AG20443 (cell line): ENCODE results near the gene DGCR6.
"Not testable (repeated sequence)": the region's sequence is repeated elsewhere in the genome, so short reads cannot be mapped to it uniquely, and the experiment has no call there.

Source experiments
- DNase-seq: peaks from one replicate; pipeline ENCODE4 v3.0.0; 2012; ENCODE audit warnings: low spot score, mixed read lengths

DGCR6 gene

DNA sequence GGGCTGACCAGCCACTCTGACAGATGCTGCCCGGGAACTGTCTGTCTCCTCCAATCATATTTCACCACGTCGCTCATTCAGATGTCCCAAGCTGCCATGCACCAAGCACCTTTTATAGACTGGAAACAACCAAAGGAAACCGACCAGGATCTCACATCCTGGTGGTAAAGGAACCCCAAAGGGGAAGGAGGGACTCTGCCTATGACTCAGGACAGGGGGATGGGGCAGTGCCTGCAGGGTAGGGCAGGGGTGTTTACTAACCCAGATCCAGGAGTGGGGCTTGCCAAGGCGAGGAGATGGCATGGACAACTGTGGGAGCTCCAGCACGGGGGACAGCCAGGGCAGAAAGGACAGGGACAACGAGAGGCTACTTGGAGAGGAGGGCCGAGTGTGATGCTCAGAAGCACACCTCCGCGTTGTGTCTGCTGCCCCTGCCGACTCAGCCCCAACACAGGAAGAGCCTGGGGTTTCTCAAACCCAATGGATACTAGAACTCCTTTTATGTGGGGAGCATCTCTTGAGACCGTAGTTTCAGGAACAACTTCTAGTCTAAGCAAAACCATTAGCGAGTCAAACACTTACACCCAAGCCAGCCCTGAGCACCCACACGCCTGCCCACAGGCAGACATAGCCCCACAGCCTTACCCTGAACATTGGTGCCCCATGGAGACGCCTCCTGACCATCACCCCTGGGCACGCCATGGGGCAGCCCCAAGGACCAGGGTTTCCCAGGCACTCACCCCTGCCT is 26.0 kb downstream of the DGCR6 start:
- no peak for DNase-seq

DNA sequence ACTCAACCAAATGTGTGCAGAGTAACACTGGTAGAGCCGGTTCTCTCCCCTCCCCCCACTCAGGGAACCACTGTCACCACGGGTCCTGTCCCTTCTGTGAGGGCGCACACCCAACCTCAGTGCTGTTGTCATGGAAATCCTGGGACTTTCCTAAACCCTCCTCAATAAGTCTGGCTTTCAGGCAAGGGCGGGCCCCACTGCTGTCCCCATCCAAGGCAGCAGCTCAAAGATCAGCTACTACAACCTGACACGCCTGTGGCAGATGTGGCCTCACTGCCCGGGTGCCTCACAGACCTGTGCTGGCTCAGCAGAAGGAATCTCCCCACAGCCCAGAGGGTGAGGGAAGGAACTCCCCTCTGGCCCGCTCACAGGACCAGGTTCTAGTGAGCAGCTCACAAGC is 27.8 kb downstream of the DGCR6 start:
- no peak for DNase-seq

DNA sequence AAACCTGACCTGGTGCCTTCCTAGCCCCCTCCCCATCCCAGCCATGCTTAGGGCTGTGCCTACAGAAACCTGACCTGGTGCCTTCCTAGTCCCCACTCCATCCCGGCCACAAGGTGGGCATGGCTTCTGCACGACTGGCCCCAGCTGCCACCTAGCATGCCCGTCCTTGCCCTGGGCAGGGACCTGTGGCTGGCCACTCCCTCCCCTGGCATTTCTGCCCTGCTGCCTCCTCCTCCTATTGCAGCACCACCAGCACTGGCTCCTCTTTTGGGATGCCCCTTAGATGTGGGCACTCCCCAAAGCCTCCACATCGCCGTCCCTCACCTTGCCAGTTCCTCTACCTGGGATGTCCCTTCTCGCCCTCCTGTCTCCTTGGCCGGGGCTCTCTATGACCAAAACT is 28.6 kb downstream of the DGCR6 start:
- DNase-seq = not testable (repeated sequence)

DNA sequence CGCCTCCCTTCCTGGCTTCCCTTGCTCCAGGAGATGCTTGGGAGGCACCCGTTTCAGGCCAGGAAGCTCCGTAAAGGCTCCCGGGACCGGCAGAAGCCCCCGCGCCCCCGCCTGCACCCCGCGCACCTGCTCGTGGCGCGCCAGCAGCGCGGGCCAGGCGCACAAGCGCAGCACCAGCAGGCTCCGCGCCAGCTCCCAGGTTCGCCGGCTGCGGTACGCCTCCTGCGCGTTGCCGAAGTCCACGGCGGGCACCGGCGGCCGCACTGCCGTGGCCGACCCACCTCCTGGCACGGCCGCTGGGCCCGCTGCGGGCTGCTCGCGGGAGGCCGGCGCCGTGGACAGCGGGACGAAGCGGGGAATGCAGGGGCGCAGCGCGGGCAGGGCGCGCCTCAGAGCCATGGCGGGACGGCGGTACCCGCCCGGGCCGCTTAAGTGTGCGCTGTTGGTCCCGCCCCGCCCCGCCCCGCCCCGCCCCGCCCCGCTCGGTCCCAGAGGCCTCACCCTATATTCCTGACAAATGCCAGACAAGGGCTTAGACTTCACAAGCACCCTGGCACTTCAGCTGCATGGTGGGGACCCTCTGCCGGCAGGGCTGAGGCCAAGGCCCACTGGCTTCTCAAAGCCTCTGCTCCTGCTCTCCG is 29.9 kb downstream of the DGCR6 start, which contains the start of gene PRODH:
PRODH (minus strand) TSS at position 405 of the 641 bp plus-strand sequence; CDS start at position 399, 6 bp downstream.
- no peak for DNase-seq

DNA sequence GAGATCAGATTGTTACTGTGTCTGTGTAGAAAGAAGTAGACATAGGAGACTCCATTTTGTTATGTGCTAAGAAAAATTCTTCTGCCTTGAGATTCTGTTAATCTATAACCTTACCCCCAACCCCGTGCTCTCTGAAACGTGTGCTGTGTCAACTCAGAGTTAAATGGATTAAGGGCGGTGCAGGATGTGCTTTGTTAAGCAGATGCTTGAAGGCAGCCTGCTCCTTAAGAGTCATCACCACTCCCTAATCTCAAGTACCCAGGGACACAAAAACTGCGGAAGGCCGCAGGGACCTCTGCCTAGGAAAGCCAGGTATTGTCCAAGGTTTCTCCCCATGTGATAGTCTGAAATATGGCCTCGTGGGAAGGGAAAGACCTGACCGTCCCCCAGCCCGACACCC is 32.6 kb downstream of the DGCR6 start:
- not testable (repeated sequence) for DNase-seq

DNA sequence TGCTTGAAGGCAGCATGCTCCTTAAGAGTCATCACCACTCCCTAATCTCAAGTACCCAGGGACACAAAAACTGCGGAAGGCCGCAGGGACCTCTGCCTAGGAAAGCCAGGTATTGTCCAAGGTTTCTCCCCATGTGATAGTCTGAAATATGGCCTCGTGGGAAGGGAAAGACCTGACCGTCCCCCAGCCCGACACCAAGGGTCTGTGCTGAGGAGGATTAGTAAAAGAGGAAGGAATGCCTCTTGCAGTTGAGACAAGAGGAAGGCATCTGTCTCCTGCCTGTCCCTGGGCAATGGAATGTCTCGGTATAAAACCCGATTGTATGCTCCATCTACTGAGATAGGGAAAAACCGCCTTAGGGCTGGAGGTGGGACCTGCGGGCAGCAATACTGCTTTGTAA is 41.0 kb downstream of the DGCR6 start:
- not testable (repeated sequence) for DNase-seq

DNA sequence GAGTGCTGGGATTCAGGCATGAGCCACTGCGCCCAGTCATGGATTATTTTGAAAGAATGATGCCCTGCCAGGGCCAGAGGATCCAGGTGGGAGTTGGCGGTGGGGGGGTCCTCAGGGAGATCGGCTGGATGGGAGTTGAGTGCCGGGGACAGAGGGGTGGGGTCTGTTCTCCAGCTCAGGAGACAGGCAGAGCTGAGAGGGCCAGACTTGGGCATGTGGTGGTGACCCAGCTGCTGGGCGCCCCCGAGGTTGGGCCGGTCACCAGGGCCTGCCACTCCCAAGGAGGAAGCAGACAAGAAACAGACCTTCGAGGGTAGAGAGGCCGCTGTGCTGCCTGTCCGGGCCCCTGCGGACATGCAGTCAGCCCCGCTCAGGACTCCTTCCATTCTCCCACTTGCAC is 41.8 kb downstream of the DGCR6 start:
- DNase-seq = no peak

DNA sequence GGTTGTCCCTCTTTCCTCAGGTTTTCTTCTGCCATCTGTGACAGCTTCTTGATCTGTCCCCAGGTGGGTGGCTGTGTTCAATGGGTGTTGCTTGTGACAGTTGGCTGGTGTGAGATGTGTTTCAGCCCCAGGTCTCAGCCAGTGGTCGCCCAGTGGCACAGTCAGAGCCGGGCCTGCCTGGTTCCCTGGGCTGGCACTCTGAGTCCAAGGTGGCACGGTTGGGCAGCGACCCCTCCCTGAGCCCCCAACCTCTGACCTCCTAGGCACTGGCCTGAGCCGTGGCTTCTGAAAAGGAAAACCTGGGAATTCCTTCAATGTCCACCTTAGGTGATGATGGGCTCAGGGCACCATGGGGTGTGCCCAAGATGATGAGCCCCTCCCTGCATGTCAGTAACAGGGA is 44.0 kb downstream of the DGCR6 start:
- no peak for DNase-seq

DNA sequence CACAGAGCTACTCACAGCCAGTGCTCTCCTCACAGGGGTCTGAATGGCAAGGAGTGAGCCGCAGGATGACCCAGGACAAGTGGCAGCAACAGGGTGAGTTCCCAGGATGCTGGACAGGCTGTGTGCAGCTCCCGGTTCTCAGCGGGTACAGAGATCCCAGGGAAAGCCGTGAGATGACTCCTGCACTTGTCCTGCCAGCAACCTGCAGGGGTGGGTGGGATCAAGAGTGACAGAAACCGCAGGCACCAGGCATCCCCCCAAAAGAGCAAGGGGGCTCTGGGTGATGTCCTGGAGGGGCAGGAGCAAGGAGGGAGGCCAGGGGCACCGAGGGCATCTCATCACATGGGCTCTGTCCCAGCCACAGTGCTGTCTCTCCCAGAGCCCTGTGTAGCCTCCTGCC is 45.9 kb downstream of the DGCR6 start:
- DNase-seq = no peak

DNA sequence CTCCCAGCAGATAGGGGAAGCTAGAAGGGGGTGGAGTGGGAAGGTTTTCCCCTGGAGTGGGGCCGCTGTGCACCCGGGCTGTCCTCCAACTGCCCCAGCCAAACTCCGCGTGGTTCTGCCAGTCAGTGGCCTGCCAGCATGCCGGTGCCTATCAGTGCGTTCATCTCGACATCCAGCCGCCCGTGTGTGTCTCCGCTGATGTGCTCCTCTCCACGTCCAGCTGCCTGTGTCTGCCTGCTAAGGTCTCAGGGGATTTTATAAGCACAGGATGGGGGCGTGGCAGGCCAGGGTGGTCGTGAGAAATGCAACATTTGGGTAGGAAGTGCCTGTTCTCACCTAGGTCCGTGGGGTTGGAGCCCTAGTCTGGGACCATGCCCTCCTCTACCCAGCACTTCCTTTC is 47.0 kb downstream of the DGCR6 start:
- not testable (repeated sequence) for DNase-seq

DNA sequence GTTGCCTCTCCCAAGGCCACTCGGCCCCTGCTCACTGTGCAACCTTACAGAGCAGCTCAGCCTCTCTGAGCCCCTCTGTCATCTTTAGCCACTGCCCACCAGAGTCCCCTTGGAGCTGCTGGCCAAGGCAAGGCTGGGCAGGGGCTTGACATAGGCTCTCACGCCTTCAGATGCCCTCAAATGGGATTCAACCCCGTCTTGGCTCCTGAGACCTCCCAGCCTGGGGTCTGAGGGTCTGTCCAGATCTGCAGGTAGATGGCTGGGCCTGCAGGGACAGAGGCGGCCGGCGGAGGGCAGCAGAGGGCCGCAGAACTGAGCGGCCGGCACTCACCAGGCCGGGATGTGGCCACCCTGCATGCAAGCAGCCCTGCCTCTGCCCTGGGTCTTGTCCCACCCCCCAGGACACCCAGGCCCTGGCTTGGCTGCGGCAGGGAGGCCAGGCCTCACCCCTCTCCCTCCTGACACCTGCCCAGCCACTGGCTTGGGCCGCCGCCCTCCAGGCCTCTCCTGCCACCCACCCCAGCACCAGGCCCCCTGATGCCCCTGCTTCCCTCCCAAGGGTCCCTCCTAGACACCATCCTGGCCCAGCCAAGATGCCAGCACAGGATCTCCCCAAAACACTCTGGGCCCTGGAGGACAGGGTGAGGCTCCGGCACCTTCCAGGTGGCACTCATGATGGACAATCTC is 48.3 kb downstream of the DGCR6 start:
- peak; percentile 86 for DNase-seq

DNA sequence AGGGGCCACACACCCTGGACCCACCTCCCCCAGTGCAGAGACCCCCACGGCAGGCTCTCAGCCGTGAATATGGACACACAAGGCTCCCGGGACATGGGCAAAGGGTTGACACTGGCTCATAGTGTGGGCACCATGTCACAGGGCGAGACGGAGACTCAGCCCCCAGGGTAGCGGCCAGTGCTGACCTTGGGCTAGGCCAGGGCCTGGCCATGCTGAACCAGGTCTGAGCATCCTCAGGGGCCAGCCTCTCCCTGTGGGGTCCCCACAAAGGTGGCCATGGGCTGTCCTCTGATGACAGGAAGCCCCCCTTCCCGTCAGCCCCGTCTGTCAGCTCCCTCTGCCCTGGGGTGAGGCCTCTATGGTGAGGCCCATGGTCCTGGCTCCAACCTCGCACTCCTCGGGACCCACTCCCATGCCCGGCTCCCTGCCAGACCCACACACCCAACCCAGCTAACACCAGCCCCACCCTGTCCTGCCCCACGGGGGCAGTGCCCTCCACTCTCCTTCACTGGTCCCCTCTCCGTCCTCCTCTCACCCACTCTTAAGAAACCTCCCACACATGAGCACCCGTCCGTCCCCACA is 49.0 kb downstream of the DGCR6 start:
- no peak for DNase-seq

DNA sequence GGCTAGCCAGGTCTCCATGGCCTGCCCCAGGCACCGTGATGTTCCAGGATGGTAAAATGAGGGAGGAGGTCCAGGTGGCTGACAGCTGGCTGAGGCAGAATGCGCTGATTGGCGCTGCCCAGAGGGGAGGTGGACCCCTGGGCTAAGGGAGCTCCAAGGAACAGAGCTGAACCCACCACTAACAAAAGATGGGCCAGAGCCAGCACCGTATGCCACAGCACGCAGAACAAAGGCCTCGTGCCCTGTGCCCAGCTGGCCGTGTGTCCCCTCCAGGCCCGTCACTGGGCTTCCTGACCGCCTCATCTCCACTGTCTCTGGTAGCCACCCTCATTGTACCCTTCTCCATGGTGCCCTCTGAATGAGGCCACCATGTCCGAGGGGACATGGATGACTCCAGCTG is 49.6 kb downstream of the DGCR6 start:
- DNase-seq = no peak

DNA sequence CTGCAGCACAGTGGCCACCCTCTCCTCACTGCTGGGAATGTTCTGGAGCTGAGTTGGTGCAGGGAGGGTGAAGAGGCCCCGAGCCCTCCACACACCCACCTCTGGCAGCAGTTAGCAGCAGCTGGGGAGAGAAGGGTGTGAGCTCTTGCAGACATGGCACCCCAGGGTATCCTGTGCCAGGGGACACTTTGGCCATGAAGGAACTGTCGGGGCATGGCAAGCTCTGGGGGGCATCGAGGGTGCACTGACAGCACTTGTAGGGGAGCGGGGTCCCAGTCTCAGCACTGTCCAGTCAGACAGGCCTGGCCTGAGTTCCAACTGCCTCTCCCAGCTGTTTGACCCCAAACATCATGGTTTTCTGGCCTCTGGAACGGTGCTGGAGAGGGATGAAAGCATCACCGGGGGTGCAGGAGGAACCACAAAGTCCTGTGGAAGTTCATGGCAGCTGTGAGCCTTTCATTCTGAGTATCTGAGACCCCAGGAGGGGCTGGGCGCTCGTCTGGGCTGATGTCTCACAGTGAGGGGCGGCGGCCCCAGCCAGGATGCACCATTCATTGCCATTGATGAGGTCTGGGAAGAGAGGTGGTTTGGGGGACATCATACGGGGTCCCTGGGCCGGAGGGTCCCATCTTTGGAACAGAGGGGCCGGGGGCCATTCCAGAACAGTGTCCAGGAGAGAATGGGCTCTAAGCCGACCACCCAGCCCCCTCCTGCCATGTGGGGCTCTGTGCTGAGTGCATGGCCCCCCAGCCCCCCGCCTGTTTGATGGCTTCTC is 50.2 kb downstream of the DGCR6 start:
- not testable (repeated sequence) for DNase-seq

DNA sequence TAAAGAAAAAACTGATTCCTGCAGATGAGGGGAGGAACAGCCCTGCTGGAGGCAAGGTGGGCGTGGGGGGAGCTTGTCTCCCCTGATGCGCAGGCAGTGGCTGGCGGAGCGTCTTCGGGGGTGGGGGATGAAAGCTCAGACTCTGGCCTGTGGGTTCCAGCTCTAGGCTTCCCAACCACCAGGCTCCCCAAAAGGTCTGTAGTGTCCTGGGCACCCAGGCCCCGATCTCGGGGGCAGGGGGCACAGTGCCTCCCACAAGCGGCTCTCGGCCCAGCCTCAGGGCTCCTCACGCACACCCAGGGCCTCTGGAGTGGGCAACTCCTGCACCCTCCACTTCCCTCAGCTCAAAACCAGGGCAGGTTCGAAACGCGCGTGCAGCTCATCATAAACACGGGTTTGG is 50.8 kb downstream of the DGCR6 start:
- not testable (repeated sequence) for DNase-seq

DNA sequence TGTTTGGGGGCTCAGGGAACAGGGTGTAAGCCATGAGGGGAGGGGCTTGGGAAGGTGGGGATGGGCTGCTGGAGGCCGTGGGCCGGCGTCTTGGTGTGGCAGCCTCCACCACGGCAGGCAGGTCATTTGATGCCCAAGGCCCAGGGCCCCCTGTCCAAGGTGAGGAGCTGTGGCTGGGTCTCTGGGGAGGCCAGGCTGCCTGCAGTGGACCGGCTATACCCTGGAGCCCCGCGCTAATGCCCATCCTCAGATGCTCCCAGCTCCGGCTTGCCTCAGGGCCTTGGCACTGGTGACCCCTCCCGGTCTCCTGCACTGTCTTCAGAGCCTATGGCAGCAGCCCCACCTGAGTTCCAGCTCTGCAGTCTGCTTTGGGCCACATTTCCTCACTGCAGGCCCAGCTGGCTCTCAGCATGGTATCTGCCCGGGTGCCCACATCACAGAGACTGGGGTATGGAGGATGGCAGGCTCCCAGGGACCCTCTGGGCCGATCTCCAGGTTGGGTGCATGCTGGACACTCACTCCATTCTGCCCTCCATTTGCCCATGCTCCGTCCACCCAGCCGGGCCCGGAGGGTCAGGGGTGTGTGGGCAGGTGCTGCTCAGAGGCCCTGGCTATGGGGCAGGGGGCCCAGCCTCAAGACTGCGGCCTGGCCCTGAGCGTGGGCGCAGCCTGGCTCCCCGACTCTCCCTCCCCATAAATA is 51.7 kb downstream of the DGCR6 start:
- not testable (repeated sequence) for DNase-seq

DNA sequence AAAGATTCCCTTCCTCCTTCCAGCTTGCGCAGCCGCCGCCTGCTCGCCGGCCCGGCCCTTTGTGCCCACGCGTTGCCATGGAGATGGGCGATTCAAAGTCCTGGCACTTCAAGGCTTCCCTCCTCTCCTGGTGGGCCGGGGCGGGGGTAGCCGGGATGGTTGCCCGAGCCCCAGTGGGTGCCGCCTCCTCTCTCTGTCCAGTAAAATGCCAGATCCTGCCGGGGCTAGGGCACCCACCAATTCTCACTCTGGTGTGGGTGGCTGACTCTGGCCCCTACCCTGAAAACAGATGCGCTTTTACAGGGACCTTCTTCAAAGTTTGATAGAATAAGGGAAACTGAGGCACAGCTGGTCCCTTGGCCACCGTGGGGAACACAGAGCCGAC is 52.2 kb downstream of the DGCR6 start:
- DNase-seq = not testable (repeated sequence)

DNA sequence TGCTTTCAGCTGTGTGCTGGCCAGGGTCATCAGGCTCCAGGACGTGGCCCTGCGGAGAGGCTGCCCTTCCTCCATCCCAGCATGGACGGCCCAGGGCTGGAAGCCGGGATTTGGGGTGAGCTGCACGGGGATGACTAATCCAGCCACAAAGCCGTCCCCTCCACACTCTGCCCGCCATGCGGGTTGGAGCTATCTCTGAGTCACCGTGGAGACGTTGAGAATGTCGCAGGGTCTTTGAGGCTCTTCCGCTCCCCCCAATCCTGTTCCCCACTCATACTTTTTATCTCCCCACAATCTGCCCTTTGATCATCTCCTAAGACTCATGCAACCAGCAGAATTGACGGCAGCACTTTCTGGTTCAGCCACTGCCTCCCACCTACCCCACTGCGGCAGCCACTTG is 52.6 kb downstream of the DGCR6 start:
- not testable (repeated sequence) for DNase-seq

DNA sequence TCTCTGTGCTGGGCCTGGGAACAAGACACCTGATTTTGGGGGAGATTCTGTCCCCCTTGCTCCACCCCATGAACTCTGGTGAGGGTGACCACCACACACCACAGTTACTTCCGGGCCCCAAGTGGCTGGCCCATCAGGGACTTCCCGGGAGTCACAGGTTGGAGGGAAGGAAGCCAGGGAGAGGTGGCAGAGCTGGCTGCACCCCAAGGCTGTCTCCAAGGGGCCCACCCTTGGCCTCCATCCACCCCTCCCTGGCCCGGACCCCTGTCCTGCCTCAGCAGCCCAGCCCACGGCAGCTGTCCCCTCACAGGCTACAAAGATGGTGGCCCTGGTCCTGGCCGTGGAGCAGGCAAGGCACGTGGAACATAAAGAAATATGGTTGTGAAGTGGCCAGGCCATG is 53.1 kb downstream of the DGCR6 start:
- not testable (repeated sequence) for DNase-seq

DNA sequence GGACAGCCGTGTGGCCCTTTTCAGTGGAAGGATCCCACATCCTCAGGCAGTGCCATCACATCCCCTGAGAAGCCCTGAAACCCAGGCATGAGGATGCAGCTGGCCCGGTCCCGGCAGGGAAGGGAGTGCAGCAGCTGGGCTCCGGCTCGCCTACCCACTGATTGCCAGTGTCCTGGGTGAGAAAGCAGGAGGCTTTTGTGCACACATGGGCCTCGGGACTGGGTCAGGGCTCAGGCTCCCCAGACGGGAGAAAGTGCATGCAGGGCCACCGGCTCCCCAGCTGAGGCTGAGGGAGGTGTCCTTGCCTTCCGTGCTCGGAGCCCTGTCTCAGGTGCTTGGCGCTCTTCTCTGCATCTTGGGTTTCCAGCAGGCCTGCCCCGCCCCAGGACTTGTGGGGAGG is 53.6 kb downstream of the DGCR6 start:
- DNase-seq = not testable (repeated sequence)

DNA sequence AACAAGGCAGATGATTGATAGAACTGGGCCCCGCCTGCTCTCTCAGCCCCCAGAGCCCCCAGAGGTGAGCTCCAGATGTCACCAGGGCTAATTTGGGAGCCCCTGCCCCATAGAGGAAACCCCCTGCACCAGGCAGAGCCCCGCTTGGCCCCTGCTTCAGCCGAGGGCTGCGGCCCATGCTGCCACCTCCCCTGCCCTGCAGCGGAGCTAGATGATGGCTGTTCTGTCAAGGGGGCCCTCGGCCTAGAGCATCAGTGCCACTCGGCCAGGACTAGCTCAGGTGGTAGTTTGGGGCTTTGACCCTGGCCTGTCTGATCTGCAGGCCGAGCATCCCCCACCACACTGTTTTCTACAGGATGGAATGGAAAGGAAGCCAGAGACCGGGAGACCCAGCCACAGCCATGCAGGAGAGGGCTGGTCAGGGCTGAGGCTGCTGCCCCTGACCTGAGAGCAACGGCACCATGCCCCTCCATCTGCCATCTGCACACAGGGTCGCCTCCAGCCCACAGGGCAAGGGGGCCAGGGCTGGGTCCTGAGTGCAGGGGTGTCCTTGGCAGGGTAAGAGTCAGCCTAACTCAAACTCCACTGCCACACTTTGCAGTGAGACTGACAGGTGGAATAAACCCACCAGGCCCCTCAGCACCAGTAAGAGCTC is 54.2 kb downstream of the DGCR6 start:
- not testable (repeated sequence) for DNase-seq
